PC-3 (cell line): ENCODE results near the gene FAM53B.

ENCODE experiments used
- CTCF ChIP-seq: fragments of 300-600 bp; sonication (generic); conservative IDR thresholded peaks from 2 replicates; pipeline ENCODE4 v1.5.1; 2017; ENCODE audit warnings: antibody characterized with exemption, low read depth, mild to moderate bottlenecking, low read length
- EZH2 ChIP-seq: fragments of 300-600 bp; sonication (generic); IDR thresholded peaks from one replicate; pipeline ENCODE4 v1.6.1; 2017; ENCODE audit warnings: antibody characterized with exemption, mild to moderate bottlenecking, low read length; ENCODE audit not compliant: unreplicated experiment
- EZH2phosphoT487 ChIP-seq: fragments of 300-600 bp; sonication (generic); IDR thresholded peaks from 2 replicates; pipeline ENCODE4 v1.6.1; 2018; ENCODE audit warnings: mild to moderate bottlenecking, antibody characterized with exemption, low read length, borderline replicate concordance

DNA sequence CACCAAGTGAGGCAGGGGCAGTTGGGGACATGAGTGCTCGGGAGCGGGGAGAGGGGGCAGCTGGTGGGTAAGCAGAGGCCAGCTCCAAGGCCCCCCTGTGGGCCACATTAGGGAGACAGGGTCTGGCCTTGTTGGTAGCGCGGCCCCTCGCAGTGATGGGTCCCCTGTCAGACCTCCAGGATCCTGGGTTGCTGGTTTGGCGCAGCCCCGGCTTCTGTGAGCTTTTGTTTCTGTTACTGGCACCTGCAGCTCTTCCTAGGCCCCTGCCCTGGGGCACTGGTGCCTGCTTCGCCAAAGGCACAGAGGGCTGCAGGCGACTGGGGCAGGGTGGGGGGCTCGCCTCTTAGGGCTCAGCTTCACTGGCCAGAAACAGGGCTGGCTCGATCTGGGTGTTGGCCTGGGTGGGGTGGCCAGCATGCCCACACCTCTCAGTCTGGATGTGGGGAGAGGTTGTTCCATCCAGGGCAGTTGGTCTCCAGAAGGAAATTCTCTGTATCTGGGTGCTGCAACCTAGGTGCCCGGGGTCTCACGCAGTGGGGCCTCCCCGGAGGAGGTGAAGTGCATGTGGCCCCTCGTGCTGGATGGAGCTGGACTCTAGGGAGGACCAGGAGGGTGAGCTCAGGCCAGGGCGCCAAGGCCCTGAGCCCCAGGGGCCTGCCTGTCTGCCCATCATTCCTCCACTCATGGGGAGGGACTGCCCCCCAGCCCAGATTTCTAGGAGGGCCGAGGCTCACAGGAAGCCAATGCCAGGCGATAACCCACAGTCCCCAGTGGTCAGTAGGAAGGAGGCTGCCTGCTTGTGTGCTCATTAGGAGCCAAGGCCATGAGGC is 143.9 kb downstream of the FAM53B start:
- TF ChIP-seq CTCF (no peak), EZH2phosphoT487 (no peak), EZH2 (no peak)
